NCI-H1930 (cell line): ENCODE data around the gene SKAP2.

ENCODE experiments used
- DNase-seq, 2 experiments: peaks; one replicate each; lab custom pipeline; 2025; lab: John Stamatoyannopoulos, UW

Gene SKAP2

GRCh38 chr7:26637610-26638009, 226.8 kb downstream of the SKAP2 start:
- no peak for DNase-seq

DNA sequence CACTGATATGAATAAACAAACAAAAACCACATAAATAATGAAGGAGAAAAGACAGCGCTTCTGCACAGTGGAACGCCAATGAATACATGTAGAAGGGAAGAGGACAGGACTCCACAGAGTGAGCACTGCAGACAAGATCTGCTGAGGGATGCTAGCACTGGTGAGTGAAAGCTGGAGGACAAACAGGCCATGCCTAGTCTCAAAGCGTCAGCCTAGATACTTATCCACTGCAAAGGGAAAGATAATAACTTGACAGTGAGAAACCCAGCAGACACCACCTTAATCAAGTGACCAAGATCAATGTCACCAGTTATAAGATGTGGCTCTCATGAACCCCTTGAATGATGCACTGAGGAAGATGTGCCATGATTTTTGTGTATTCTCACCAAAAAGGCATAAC, 227.6 kb downstream of the SKAP2 start:
- DNase-seq = no peak

- no peak for DNase-seq
Measured at GRCh38 chr7:26633557-26633956, 230.8 kb downstream of the SKAP2 start.

DNA sequence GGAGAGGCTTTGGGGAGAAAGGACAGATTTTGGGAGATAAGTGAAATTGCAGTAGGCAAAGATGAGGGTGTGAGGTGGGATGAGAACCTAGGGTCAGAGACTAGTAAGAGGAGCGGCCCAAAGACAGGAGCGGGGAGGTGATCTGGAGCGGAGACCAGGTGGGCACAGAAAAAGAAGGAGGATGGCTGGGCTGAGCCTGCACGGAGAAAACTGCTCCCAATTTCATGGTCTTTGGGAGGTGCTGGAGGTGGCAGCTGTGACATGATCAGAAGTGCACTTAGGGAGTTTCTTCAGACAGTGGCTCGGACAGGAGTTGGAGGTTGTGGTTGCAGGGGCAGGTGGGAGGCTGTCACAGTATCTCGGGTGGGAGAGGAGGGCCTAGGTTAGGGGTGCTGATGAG, 232.8 kb downstream of the SKAP2 start:
- DNase-seq = no peak

DNA sequence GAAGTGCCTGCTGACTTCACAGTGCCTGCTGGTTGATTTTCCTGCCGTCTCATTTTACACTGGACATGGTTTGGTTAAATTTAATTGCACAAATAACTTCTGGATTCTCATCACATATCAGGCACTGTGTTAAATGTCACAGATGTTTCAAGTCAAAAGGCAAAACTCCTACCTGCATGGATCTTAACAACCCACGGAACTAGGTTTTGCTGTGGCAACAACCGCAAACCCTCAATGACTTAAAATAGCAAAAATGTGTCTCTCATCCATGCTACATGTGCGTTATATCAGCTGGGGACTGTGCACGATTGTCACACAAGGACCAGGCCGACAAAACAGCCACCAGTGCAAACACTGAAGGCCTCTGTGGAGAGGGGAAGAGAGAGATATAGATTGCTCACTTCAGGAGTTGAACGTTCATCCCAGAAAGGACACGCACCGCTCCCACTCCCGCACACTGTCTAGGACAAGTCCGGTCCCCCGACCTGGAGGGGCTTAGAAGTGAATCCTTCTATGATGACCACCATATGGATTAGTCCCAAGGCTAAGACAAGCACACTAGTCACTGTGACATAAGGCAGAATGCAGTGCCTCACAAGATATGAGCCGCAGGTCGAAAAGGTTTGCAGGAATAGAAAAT, 233.3 kb downstream of the SKAP2 start:
- no peak for DNase-seq

DNA sequence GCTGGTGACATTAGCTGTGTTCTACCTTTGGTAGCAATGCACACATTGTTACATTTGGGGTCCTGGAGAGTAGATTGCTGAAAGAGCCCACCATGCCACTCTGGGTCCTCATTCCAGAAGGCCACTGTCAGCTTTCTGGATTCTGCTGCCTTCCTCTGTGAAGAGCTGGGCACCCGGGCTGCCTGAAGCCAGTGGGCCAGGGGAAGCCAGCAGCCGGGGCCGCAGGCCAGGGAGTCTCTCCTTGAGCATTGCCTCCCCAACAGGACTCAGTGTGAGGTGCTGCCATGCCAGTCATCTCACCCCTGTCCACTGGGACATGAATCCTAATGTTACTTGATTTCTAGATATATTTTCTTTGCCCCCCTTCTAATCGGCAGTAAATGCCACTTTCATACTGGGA, 234.0 kb downstream of the SKAP2 start:
- no peak for DNase-seq

- DNase-seq = no peak
Measured at GRCh38 chr7:26629696-26630095, 234.7 kb downstream of the SKAP2 start.

- DNase-seq = no peak
Measured at GRCh38 chr7:26627891-26628341, 236.5 kb downstream of the SKAP2 start.

DNA sequence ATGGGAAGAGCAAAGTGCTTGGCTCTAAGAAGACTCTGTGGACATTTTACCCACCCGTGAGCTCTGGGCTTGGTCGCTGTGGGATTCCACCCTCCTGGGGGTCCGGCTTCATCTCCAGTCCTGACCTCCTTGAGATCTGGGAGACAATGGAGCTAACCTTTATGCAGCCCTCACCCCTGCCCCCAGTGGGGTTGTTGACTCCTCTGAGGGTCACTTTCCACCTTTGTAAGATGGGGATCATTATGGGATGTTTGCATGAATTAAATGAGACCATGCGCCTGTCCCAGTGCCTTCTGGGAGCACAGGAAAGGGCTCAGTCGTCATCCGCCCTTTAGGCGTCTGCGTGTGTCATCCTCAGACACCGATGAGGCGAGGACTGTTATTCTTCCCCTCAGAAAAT, 237.2 kb downstream of the SKAP2 start:
- DNase-seq = no peak

DNA sequence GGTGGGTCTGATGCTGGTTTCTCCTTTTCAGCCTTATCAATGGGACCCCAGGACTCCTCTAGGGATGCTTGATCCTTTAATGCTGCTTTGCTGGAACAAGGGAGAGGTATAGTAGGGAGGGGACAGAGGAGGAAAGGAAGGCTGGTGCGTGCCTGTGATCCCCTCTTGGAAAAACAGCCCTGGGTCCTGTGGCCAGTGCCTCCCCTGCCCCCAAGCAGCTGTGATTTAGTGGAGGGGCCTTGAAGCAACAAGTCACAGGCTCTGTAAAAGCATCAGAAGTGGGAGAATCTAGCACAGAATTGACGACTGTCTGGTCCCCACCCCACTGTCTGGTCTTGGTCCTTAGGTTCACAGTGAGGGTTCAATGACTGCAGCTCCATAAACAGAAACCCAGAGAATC, 237.7 kb downstream of the SKAP2 start:
- no peak for DNase-seq

DNA sequence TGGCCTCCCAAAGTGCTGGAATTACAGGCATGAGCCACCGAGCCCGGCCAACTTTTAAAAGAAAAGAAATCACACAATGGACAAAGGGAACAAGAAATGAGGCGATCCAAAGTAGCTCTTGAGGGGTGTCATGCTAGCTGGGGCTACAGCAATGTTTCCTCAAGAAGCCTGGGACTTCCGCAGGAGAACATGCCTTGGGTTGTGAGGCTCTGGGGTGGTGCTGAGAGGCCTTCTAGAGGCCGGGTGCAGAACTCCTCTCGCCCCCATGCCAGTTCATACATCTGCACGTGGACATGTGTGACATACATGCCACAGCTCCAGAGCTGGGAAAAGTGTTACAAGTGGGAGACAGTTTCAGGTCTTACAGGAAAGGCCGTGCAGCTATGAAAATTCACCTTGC, 238.2 kb downstream of the SKAP2 start:
- no peak for DNase-seq

DNA sequence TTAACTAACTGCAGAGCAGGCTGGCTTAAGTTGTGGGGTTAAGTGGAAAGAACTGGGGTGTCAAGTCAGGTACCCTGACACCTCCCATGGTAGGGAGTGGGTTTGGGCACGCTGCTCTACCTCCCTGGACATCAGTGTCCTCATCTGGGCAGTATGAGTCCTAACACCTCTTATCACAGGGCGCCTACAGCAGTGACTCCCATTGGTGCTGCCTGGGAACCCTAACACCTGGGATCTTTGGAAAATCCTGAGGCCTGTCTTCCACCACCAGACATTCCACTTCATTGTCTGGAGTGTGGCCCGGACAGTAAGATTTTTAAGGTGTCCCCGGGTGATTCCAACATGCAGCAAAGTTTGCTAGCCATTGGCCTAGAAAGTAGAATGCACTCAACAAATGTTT, 239.1 kb downstream of the SKAP2 start:
- no peak for DNase-seq

DNA sequence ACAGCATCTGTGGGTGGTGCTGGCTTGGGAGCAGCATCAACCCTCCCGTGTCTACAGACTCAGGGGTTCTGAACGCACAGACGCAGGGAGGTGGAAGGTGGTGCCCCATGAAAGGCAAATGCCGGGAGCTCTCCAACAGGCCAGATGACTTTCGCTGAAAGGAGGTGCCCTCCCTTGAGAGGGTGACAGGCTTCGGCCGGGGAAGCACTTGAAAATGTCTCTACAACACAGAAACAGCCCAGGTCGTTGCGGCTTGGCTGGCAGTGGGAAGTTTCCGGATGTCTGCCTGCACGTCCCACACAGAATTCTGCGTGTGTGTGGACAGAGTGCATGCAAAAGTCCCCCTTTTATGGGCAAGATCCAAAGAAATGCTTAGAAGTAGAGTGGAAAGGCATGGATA, 239.6 kb downstream of the SKAP2 start:
- DNase-seq = no peak

DNA sequence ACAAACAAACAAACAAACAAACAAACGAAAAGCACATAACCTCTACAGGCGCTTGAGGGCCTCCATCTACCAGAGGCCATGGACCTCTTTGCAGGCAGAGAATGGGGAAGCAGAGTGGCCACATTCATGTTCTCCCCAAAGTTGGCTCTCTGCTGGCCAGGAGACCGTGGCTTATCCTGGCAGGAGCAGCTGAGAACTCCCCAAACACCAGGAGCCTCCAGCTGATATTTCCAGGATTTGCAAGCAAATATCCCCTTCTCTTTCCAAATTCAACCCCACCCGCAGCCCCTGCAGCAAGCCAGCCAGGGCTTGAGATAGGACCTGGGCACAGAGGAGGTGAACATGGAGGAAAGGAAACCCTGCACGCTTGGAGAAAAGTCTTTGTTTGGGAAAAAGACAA, 240.0 kb downstream of the SKAP2 start:
- DNase-seq = no peak

GRCh38 chr7:26620352-26620751, 244.0 kb downstream of the SKAP2 start:
- DNase-seq = no peak

DNA sequence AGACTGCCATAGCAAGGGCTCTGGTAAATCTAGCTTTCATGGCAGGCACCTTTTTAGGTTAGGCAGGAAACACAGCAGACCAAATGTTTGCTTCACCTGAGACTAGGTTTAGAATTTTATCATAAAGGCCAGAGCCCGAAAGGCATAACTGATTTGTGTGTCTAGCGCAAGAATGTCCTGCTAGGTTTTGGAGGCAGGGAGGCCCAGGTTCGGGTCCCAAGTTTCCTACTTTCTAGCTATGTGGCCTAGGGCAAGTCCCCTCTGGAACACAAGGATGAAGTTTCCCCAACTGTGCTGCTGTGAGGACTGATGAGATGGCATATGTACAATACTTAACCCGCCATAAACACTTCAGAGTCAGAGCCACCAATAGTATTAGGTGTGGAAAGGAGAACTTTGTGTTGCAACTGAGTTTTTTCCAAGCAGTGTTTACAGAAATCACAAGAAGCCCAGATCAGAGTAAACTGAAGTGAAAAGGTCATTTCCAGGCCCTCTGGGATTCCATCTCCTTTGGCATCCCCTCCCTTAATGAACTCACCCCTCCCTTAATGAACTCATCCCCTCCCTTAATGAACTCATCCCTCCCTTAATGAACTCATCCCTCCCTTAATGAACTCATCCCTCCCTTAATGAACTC, 244.9 kb downstream of the SKAP2 start:
- DNase-seq = no peak

GRCh38 chr7:26618898-26619297, 245.5 kb downstream of the SKAP2 start:
- DNase-seq = no peak

DNA sequence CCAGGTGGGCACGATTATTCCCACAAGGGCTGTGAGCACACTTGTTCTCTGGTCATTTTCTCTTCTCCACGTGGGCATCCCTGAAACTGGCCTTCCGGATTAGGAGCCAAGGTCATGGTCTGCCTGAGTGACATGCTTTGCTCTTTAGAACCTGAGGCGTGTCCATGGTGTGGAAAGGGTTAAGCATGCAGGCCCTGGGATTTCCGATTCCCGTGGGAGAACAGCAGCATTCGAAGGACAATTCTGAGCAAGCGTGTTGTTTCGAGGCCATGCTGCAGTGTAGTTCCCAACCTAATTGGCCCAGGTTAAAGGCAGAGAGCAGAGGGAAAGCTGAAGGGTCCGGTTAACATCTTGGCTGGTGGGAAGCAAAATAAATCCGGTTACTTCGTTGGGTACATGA, 245.9 kb downstream of the SKAP2 start:
- no peak for DNase-seq
